Measurements from ENCODE around the gene PPP4R3A.
"Not testable (repeated sequence)": the region's sequence is repeated elsewhere in the genome, so short reads cannot be mapped to it uniquely, and the experiment has no call there.

The PPP4R3A gene

DNA sequence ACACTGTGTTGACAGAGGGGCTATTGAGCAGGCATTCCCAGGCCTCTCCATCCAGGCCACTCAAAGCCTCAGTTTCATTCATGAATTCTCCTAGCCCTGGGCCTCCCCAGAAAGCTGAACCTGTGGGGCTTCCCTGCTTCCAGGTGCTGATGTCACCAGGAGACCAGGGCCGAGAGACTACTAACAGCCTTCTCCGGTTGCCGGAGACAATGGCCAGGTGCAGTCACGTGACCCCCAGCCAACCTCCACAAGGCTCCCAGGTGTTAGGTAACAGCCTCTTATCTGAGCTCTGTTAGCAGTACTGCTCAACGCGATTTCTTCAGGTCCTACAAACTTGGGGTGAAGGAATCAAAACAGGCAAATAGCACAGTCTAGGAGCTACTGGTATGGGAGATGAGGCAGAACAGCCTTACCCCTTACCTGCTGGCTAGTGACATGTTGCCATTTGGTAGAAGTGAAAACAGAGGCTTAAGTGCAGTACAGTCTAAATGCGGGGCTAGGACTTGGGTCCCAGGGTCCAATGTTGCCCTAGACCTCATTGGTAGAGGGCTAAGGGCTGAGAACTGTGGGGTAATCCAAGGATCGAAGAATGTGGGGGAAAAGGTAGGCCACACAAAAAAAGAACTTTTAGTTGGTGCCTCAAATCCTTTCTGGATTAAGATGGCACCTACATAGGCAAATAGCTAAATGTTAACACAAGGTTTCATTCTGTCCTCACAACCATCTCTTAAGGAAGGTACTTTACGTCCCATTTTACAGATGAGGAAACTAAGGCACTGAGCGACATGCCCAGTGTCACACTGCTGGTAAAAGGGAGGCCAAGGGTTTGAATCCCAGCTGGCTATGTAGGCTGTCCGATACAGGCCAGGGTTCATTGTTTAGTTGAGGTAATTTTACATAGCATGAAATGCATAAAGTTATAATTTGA is 96.3 kb downstream of the PPP4R3A start:
- DNase-seq (ENCODE audit: low read depth), result no peak
- no peak overlapping the region for H3K4me3 ChIP-seq (ENCODE audit: low read depth, low read length)
- TF ChIP-seq, protein P1, sequence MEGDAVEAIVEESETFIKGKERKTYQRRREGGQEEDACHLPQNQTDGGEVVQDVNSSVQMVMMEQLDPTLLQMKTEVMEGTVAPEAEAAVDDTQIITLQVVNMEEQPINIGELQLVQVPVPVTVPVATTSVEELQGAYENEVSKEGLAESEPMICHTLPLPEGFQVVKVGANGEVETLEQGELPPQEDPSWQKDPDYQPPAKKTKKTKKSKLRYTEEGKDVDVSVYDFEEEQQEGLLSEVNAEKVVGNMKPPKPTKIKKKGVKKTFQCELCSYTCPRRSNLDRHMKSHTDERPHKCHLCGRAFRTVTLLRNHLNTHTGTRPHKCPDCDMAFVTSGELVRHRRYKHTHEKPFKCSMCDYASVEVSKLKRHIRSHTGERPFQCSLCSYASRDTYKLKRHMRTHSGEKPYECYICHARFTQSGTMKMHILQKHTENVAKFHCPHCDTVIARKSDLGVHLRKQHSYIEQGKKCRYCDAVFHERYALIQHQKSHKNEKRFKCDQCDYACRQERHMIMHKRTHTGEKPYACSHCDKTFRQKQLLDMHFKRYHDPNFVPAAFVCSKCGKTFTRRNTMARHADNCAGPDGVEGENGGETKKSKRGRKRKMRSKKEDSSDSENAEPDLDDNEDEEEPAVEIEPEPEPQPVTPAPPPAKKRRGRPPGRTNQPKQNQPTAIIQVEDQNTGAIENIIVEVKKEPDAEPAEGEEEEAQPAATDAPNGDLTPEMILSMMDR (conservative IDR thresholded peaks at IDR 0.05; ENCODE audit: low read depth, low read length), result no peak

GRCh38 chr14:91412939-91413338 is 97.2 kb downstream of the PPP4R3A start:
- TF ChIP-seq, protein P1 (conservative IDR thresholded peaks at IDR 0.05; ENCODE audit: low read depth, low read length), result no peak
- DNase-seq (ENCODE audit: low read depth), result no peak
- no peak overlapping the region for H3K4me3 ChIP-seq (ENCODE audit: low read depth, low read length)

GRCh38 chr14:91410771-91411536 is 99.2 kb downstream of the PPP4R3A start:
- H3K4me3 ChIP-seq (ENCODE audit: low read depth, low read length), result no peak overlapping the region
- DNase-seq (ENCODE audit: low read depth), result no peak
- TF ChIP-seq, protein P1 (conservative IDR thresholded peaks at IDR 0.05; ENCODE audit: low read depth, low read length), result no peak

DNA sequence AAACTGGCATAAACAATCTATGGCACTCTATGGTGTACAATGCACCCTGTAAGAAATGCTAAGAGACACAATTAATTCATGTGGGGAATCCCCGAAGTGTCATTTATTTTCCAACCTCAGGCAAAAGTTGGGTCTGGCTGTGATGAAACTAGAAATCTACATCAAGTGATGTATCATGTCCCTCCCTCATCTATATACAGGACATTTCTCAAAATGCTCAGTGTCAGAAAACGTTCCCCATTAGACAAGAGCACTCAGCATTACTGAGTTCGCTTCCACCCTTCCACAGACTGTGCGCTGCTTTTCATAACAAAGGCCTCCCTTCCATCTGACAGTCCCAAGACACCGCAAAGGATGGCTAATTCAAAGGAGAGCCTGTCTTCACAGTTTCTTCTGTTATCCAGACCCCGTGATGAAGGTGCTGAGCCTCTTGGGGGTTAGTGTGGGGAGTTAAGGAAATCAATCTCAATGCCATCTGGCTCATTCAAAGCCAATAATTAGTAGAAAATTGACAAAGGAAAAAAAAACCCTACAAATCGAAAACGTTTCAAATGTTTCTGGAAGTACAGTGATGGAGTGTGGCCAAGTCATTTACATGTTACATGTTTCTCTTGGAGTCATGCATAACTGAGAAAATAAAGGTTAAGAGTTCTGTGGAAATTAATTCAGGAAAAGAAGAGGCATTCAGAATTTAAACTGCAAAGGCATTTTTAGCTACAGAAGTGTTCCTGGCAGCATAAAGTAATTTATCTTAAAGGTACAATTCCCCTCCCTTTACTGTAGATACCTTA is 100.0 kb downstream of the PPP4R3A start:
- no peak for DNase-seq (ENCODE audit: low read depth)
- no peak overlapping the region for H3K4me3 ChIP-seq (ENCODE audit: low read depth, low read length)
- TF ChIP-seq, protein P1 (conservative IDR thresholded peaks at IDR 0.05; ENCODE audit: low read depth, low read length), result no peak

- not testable (repeated sequence) for H3K4me3 ChIP-seq (ENCODE audit: low read depth, low read length); DNase-seq (ENCODE audit: low read depth)
These were observed 100.9 kb downstream of the PPP4R3A start for GRCh38 chr14:91409240-91409639.

Measured in choroid plexus epithelial cell (primary cell).